PC-3 (cell line): ENCODE measurements around the gene SPARC. TPM values are rescaled to one million over a fixed set of nuclear protein-coding genes. Genes with fewer than 3 reads are reported as not detected.

Source experiments
- ATAC-seq: fragments of 200-7000 bp; cut with Tn5 transposase; 2 replicates; pipeline ENCODE4 v1.9.1; 2020; ENCODE audit warnings: mild to moderate bottlenecking, moderate library complexity
- BruUV-seq: library from RNA; stranded (reverse); fragments of 400-500 nt; replicated peaks from 2 replicates; lab custom pipeline; 2021; lab: Mats Ljungman, UMichigan
- CTCF ChIA-PET: fragments of 300-600 bp; sonication (Branson Sonifier 250); formaldehyde crosslinking; loops from one replicate; lab custom pipeline; 2022; ENCODE audit warnings: antibody characterized with exemption; lab: Charles Lee
- POLR2A ChIA-PET: fragments of 300-600 bp; sonication (Branson Sonifier 250); formaldehyde crosslinking; loops from one replicate; lab custom pipeline; 2022; ENCODE audit warnings: antibody characterized with exemption; ENCODE audit not compliant: unreplicated experiment; lab: Charles Lee
- DNase-seq: peaks from one replicate; pipeline ENCODE4 v3.0.0-alpha.2; 2015
- H2AFZ ChIP-seq: fragments of 300-600 bp; sonication (generic); 2 replicates; pipeline ENCODE4 v1.6.0; 2016; ENCODE audit warnings: antibody characterized with exemption, low read length
- H3F3A ChIP-seq: fragments of 300-600 bp; sonication (generic); one replicate; pipeline ENCODE4 v1.6.0; 2017; ENCODE audit warnings: antibody characterized with exemption, low read length, control low read depth, mild to moderate bottlenecking; ENCODE audit not compliant: unreplicated experiment
- H3K27ac ChIP-seq: fragments of 300-600 bp; sonication (generic); 2 replicates; pipeline ENCODE4 v1.5.1; 2016; ENCODE audit warnings: mild to moderate bottlenecking, low read length
- H3K27me3 ChIP-seq: fragments of 300-600 bp; sonication (generic); 2 replicates; pipeline ENCODE4 v1.6.1; 2016; ENCODE audit warnings: low read length, mixed read lengths
- H3K36me3 ChIP-seq: fragments of 300-600 bp; sonication (generic); 2 replicates; pipeline ENCODE4 v1.6.1; 2016; ENCODE audit warnings: low read depth, mixed run types, low read length, mixed read lengths
- H3K4me1 ChIP-seq: fragments of 300-600 bp; sonication (generic); 2 replicates; pipeline ENCODE4 v1.5.1; 2016; ENCODE audit warnings: low read length; ENCODE audit not compliant: insufficient read depth
- H3K4me2 ChIP-seq: fragments of 300-600 bp; sonication (generic); 2 replicates; pipeline ENCODE4 v1.6.0; 2016; ENCODE audit warnings: low read length
- H3K4me3 ChIP-seq: fragments of 300-600 bp; sonication (generic); 2 replicates; pipeline ENCODE4 v1.5.1; 2016; ENCODE audit warnings: mild to moderate bottlenecking, low read length, mixed read lengths
- H3K79me2 ChIP-seq: fragments of 300-600 bp; sonication (generic); 2 replicates; pipeline ENCODE4 v1.6.1; 2017; ENCODE audit warnings: low read length, mixed read lengths
- H3K9ac ChIP-seq: fragments of 300-600 bp; sonication (generic); 2 replicates; pipeline ENCODE4 v1.6.0; 2016; ENCODE audit warnings: mild to moderate bottlenecking, low read length
- H3K9me2 ChIP-seq: fragments of 300-600 bp; sonication (generic); replicated peaks from 2 replicates; pipeline ENCODE4 v1.6.1; 2016; ENCODE audit warnings: mixed run types, low read length, mixed read lengths
- H3K9me3 ChIP-seq: fragments of 300-600 bp; sonication (generic); 2 replicates; pipeline ENCODE4 v1.6.1; 2016; ENCODE audit warnings: low read length, mixed read lengths
- H4K20me1 ChIP-seq: fragments of 300-600 bp; sonication (generic); 2 replicates; pipeline ENCODE4 v1.6.1; 2016; ENCODE audit warnings: low read length, mixed read lengths
- CTCF ChIP-seq: fragments of 300-600 bp; sonication (generic); conservative IDR thresholded peaks from 2 replicates; pipeline ENCODE4 v1.5.1; 2017; ENCODE audit warnings: antibody characterized with exemption, low read depth, mild to moderate bottlenecking, low read length
- EZH2 ChIP-seq: fragments of 300-600 bp; sonication (generic); IDR thresholded peaks from one replicate; pipeline ENCODE4 v1.6.1; 2017; ENCODE audit warnings: antibody characterized with exemption, mild to moderate bottlenecking, low read length; ENCODE audit not compliant: unreplicated experiment
- EZH2phosphoT487 ChIP-seq: fragments of 300-600 bp; sonication (generic); IDR thresholded peaks from 2 replicates; pipeline ENCODE4 v1.6.1; 2018; ENCODE audit warnings: mild to moderate bottlenecking, antibody characterized with exemption, low read length, borderline replicate concordance
- intact Hi-C: fragments of 100-400 bp; cut with micrococcal nuclease; formaldehyde crosslinking; loops from 2 replicates; pipeline ENCODE4 v1.9.0; 2023
- total RNA-seq: library from RNA; depleted of rRNA; stranded (reverse); fragments of >200 nt; gene quantifications from 2 replicates; pipeline ENCODE4 v1.2.3, GENCODE V29; 2014

Gene SPARC
- total RNA-seq, 1 experiment from 2014 or later = 2.7 TPM

- Histone ChIP-seq H4K20me1 (no peaks in the 10 kb centered on the region), H2AFZ (no peak overlapping the region), H3K4me2 (no peak overlapping the region), H3K36me3 (no peaks in the 10 kb centered on the region), H3K9me3 (no peaks in the 10 kb centered on the region), H3K27ac (no peak overlapping the region), H3K4me3 (no peak overlapping the region), H3K9ac (no peak overlapping the region), H3K9me2 (no peaks in the 10 kb centered on the region), H3K79me2 (no peaks in the 10 kb centered on the region), H3K27me3 (no peaks in the 10 kb centered on the region), H3K4me1 (peaks cover 16% of the 10 kb centered on the region), H3F3A (no peaks in the 10 kb centered on the region)
- intact Hi-C loops = no loop called here
- no peak for TF ChIP-seq EZH2
- no peak for TF ChIP-seq CTCF
- no peak for TF ChIP-seq EZH2phosphoT487
- ATAC-seq = no peak
- no peak for DNase-seq
- ChIA-PET CTCF (no interaction called here), POLR2A (no interaction called here)
- BruUV-seq = no TSS peak
These were observed 7.1 kb downstream of the SPARC start for GRCh38 chr5:151679421-151680155.

- no TSS peak for BruUV-seq
- Histone ChIP-seq H2AFZ (no peak overlapping the region), H3K36me3 (no peaks in the 10 kb centered on the region), H3K4me3 (no peak overlapping the region), H3K9me2 (no peaks in the 10 kb centered on the region), H3F3A (no peaks in the 10 kb centered on the region), H3K9ac (no peak overlapping the region), H3K27ac (no peak overlapping the region), H3K4me2 (no peak overlapping the region), H3K9me3 (no peaks in the 10 kb centered on the region), H3K4me1 (peaks cover 14% of the 10 kb centered on the region), H3K79me2 (no peaks in the 10 kb centered on the region), H3K27me3 (no peaks in the 10 kb centered on the region), H4K20me1 (no peaks in the 10 kb centered on the region)
- no peak for TF ChIP-seq EZH2
- TF ChIP-seq EZH2phosphoT487 = no peak
- TF ChIP-seq CTCF = no peak
- ChIA-PET POLR2A (no interaction called here), CTCF (no interaction called here)
- no peak for ATAC-seq
- no peak for DNase-seq
- intact Hi-C loops = no loop called here
These were observed 8.0 kb downstream of the SPARC start for GRCh38 chr5:151678713-151679112.

- H2AFZ ChIP-seq = no peak overlapping the region
- no peak overlapping the region for H3K9ac ChIP-seq
- H3K27ac ChIP-seq = no peak overlapping the region
- intact Hi-C loops = no loop called here
- H3K9me3 ChIP-seq = no peaks in the 10 kb centered on the region
- H3K36me3 ChIP-seq = no peaks in the 10 kb centered on the region
- H3K27me3 ChIP-seq = no peaks in the 10 kb centered on the region
- no peaks in the 10 kb centered on the region for H3F3A ChIP-seq
- ATAC-seq = no peak
- no peaks in the 10 kb centered on the region for H3K79me2 ChIP-seq
- peaks cover 14% of the 10 kb centered on the region for H3K4me1 ChIP-seq
- no peaks in the 10 kb centered on the region for H3K9me2 ChIP-seq
- no peak for DNase-seq
- no peaks in the 10 kb centered on the region for H4K20me1 ChIP-seq
- no peak overlapping the region for H3K4me2 ChIP-seq
- TF ChIP-seq CTCF (no peak), EZH2 (no peak), EZH2phosphoT487 (no peak)
- POLR2A ChIA-PET = no interaction called here
- CTCF ChIA-PET = interaction anchor here (0.6 kb wide), 1 partner anchor 21 kb away, joined by 3 read pairs; no protein-coding TSS in a partner anchor
- BruUV-seq = no TSS peak
- no peak overlapping the region for H3K4me3 ChIP-seq
These were observed 8.8 kb downstream of the SPARC start for GRCh38 chr5:151677776-151678545.
